Natural killer cell (primary cell): ENCODE measurements around the gene RNF144B. TPM values are rescaled to one million over a fixed set of nuclear protein-coding genes. Genes with fewer than 3 reads are reported as not detected.

Experiments
- ATAC-seq, 3 donors: fragments of 150-1000 bp in 2 of 3; fragments of 200-7000 bp in 1 of 3; cut with Tn5 transposase; 1 replicate in 1 of 3; 2 replicates in 2 of 3; pipeline ENCODE4 v1.10.0; 2021; ENCODE audit warnings: mild to moderate bottlenecking in 2 of 3, moderate library complexity in 2 of 3
- DNase-seq, 2 donors: peaks; one replicate each; pipeline versions ENCODE4 v3.0.0 to v3.0.0-alpha.2; 2013 to 2021; ENCODE audit warnings: mixed read lengths in 1 of 2
- H3K27ac ChIP-seq: one replicate; pipeline ENCODE4 v1.5.1; 2013; ENCODE audit warnings: mild to moderate bottlenecking, low read length
- H3K27me3 ChIP-seq: one replicate; pipeline ENCODE4 v1.6.1; 2013; ENCODE audit warnings: low read length; ENCODE audit not compliant: control insufficient read depth, insufficient read depth
- H3K36me3 ChIP-seq: one replicate; pipeline ENCODE4 v1.6.1; 2013; ENCODE audit warnings: low read length; ENCODE audit not compliant: control insufficient read depth, insufficient read depth
- H3K4me1 ChIP-seq: one replicate; pipeline ENCODE4 v1.6.1; 2013; ENCODE audit warnings: low read length; ENCODE audit not compliant: control insufficient read depth, insufficient read depth
- H3K4me3 ChIP-seq: one replicate; pipeline ENCODE4 v1.5.1; 2013; ENCODE audit warnings: low read length
- H3K9me3 ChIP-seq: one replicate; pipeline ENCODE4 v1.6.1; 2013; ENCODE audit warnings: low read length; ENCODE audit not compliant: control insufficient read depth, insufficient read depth
- H3K27ac Mint-ChIP-seq, 2 donors: one replicate each; pipeline ENCODE4 v1.8.0; 2022; ENCODE audit warnings: mild to moderate bottlenecking in 2 of 2, mixed read lengths in 2 of 2, moderate library complexity in 1 of 2
- H3K27me3 Mint-ChIP-seq, 2 donors: one replicate each; pipeline ENCODE4 v1.8.0; 2022; ENCODE audit warnings: low read depth in 2 of 2, mixed read lengths in 2 of 2
- H3K36me3 Mint-ChIP-seq: one replicate; pipeline ENCODE4 v1.8.0; 2022; ENCODE audit warnings: mixed read lengths
- H3K4me1 Mint-ChIP-seq, 2 donors: one replicate each; pipeline ENCODE4 v1.8.0; 2022; ENCODE audit warnings: mixed read lengths in 2 of 2
- H3K4me3 Mint-ChIP-seq: one replicate; pipeline ENCODE4 v1.8.0; 2022; ENCODE audit warnings: mild to moderate bottlenecking, moderate library complexity, mixed read lengths
- H3K9me3 Mint-ChIP-seq, 2 donors: one replicate each; pipeline ENCODE4 v1.8.0; 2022; ENCODE audit warnings: mixed read lengths in 2 of 2
- WGBS: methylation state at CpG from one replicate; pipeline ENCODE4 v1.1.7; 2013; ENCODE audit warnings: missing lambda C conversion rate; ENCODE audit not compliant: insufficient coverage; 5-methylcytosine and 5-hydroxymethylcytosine counted together
- intact Hi-C: fragments of 100-400 bp; cut with micrococcal nuclease; formaldehyde crosslinking; loops from one replicate; pipeline ENCODE4 v1.14.2; 2022
- total RNA-seq, 4 donors: library from RNA; stranded (reverse); fragments of 120-200 nt in 1 of 4; gene quantifications; one replicate each; pipeline versions ENCODE4 v1.2.3 to v1.2.4, GENCODE V29; 2013 to 2022
- TF ChIP-seq, protein P1 (sequence below): fragments of 200-600 bp; IDR thresholded peaks from one replicate; pipeline ENCODE4 v1.8.0; 2022; ENCODE audit warnings: antibody characterized with exemption

The RNF144B gene
- total RNA-seq, 3 donors from 2014 or later (not counting 1 experiment from before 2014, with no cell fraction given), result 3.3 to 10.5 (median 5.2) TPM

- H3K27ac Mint-ChIP-seq, result no peak overlapping the region
- ATAC-seq (no peak), DNase-seq (no peak)
- TF ChIP-seq, protein P1, sequence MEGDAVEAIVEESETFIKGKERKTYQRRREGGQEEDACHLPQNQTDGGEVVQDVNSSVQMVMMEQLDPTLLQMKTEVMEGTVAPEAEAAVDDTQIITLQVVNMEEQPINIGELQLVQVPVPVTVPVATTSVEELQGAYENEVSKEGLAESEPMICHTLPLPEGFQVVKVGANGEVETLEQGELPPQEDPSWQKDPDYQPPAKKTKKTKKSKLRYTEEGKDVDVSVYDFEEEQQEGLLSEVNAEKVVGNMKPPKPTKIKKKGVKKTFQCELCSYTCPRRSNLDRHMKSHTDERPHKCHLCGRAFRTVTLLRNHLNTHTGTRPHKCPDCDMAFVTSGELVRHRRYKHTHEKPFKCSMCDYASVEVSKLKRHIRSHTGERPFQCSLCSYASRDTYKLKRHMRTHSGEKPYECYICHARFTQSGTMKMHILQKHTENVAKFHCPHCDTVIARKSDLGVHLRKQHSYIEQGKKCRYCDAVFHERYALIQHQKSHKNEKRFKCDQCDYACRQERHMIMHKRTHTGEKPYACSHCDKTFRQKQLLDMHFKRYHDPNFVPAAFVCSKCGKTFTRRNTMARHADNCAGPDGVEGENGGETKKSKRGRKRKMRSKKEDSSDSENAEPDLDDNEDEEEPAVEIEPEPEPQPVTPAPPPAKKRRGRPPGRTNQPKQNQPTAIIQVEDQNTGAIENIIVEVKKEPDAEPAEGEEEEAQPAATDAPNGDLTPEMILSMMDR, result no peak
- Histone ChIP-seq H3K27ac (no peak overlapping the region), H3K9me3 (no peaks in the 10 kb centered on the region), H3K27me3 (no peaks in the 10 kb centered on the region), H3K4me3 (no peak overlapping the region), H3K36me3 (peaks cover 4% of the 10 kb centered on the region), H3K4me1 (no peaks in the 10 kb centered on the region)
- intact Hi-C loops, result no loop called here
- no peaks in the 10 kb centered on the region for H3K27me3 Mint-ChIP-seq
- H3K4me3 Mint-ChIP-seq, result no peak overlapping the region
- no peaks in the 10 kb centered on the region for H3K9me3 Mint-ChIP-seq
- H3K36me3 Mint-ChIP-seq, result no peaks in the 10 kb centered on the region
- WGBS, result 91% methylated on average over 3 of the region's 3 CpGs
- H3K4me1 Mint-ChIP-seq, result no peaks in the 10 kb centered on the region
These were observed 82.4 kb downstream of the RNF144B start for GRCh38 chr6:18469536-18469935.

DNA sequence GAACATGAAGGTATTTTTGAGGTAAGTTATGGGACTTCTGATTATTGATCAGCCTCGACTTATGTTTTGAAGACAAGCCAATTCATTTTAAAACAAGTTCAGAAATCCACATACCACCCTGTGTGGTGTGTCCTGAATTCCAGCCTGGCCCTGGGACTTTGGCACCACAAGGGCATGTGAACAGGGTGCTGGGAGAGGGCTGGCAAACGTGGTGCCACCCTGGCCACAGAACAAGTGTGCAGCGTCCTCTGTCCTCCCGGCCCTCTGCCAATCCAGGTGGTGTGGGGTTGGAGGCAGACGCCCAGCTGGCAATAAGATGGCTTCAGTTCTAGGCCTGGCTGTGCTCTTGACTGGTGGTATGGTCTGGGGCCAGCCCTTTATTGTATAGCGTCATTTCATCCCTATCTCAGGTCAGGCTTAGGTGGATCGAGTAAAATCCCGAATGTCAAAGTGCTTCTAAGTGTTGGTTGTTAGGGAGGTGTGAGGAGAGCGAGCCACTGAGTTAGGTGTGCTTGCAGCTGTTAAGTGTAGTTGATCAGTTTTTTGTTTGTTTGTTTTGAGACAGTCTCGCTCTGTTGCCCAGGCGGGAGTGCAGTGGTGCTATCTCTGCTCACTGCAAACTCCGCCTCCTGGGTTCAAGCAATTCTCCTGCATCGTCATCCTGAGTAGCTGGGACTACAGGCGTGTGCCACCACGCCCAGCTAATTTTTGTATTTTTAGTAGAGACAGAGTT is 84.2 kb downstream of the RNF144B start:
- DNase-seq (no peak), ATAC-seq (no peak)
- H3K4me3 ChIP-seq, result no peak overlapping the region
- H3K4me1 ChIP-seq, result no peaks in the 10 kb centered on the region
- H3K27ac ChIP-seq, result no peak overlapping the region
- H3K36me3 ChIP-seq, result no peaks in the 10 kb centered on the region
- no peaks in the 10 kb centered on the region for H3K9me3 ChIP-seq
- TF ChIP-seq, protein P1, result no peak
- Mint-ChIP-seq H3K36me3 (no peaks in the 10 kb centered on the region), H3K27me3 (peaks cover 4% of the 10 kb centered on the region in 2 donors), H3K4me1 (no peaks in the 10 kb centered on the region), H3K4me3 (no peak overlapping the region), H3K9me3 (no peaks in the 10 kb centered on the region), H3K27ac (no peak overlapping the region)
- H3K27me3 ChIP-seq, result no peaks in the 10 kb centered on the region
- intact Hi-C loops, result no loop called here
- 89% methylated on average over 15 of the region's 15 CpGs for WGBS

DNA sequence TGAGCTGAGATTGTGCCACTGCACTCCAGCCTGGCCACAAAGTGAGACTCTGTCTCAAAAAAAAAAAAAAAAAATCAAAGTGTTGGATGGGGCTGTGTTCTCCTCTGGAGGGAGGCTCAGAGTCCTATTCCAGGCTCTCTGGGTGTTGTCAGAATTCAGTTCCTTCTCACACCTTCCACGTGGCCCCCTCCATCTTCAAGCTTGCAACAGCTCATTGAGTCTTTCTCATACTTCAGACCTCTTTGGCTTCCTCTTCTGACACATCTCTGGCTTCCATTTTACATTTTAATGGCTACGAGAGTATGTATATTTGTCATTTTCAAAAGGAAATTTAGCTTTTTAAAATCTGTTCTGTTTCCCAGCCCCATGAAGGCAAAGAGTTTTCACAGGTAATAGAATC is 85.8 kb downstream of the RNF144B start:
- H3K36me3 Mint-ChIP-seq, result no peaks in the 10 kb centered on the region
- ATAC-seq (no peak), DNase-seq (no peak)
- no peak overlapping the region for H3K4me3 ChIP-seq
- no peaks in the 10 kb centered on the region for H3K4me1 ChIP-seq
- H3K27ac ChIP-seq, result no peak overlapping the region
- H3K27me3 ChIP-seq, result no peaks in the 10 kb centered on the region
- no peak overlapping the region for H3K27ac Mint-ChIP-seq
- no peaks in the 10 kb centered on the region for H3K9me3 Mint-ChIP-seq
- TF ChIP-seq, protein P1, result no peak
- WGBS, result 62% methylated on average over 2 of the region's 2 CpGs
- no peaks in the 10 kb centered on the region for H3K4me1 Mint-ChIP-seq
- H3K9me3 ChIP-seq, result no peaks in the 10 kb centered on the region
- H3K36me3 ChIP-seq, result no peaks in the 10 kb centered on the region
- H3K4me3 Mint-ChIP-seq, result no peak overlapping the region
- peaks cover 4 to 7% of the 10 kb centered on the region in 2 donors for H3K27me3 Mint-ChIP-seq
- intact Hi-C loops, result no loop called here

GRCh38 chr6:18473755-18474154 is 86.6 kb downstream of the RNF144B start:
- H3K36me3 Mint-ChIP-seq, result no peaks in the 10 kb centered on the region
- no peak overlapping the region for H3K27ac ChIP-seq
- peaks cover 4 to 7% of the 10 kb centered on the region in 2 donors for H3K27me3 Mint-ChIP-seq
- DNase-seq (no peak), ATAC-seq (no peak)
- no peaks in the 10 kb centered on the region for H3K9me3 ChIP-seq
- H3K4me1 Mint-ChIP-seq, result no peaks in the 10 kb centered on the region
- intact Hi-C loops, result no loop called here
- H3K4me3 ChIP-seq, result no peak overlapping the region
- TF ChIP-seq, protein P1, result no peak
- WGBS, result 61% methylated on average over 2 of the region's 2 CpGs
- H3K4me3 Mint-ChIP-seq, result no peak overlapping the region
- H3K9me3 Mint-ChIP-seq, result no peaks in the 10 kb centered on the region
- H3K27me3 ChIP-seq, result no peaks in the 10 kb centered on the region
- no peak overlapping the region for H3K27ac Mint-ChIP-seq
- no peaks in the 10 kb centered on the region for H3K36me3 ChIP-seq
- no peaks in the 10 kb centered on the region for H3K4me1 ChIP-seq
